ENCODE measurements around the gene ATP11A.
"Not testable (repeated sequence)": the region's sequence is repeated elsewhere in the genome, so short reads cannot be mapped to it uniquely, and the experiment has no call there.

Gene ATP11A

GRCh38 chr13:112693831-112694497 lies 4.1 kb downstream of the ATP11A start:
- DNase-seq: no peak

- DNase-seq: no peak
Observed at GRCh38 chr13:112695121-112695520, 5.3 kb downstream of the ATP11A start.

- no peak for DNase-seq
Observed at GRCh38 chr13:112696001-112696868, 6.4 kb downstream of the ATP11A start.

DNA sequence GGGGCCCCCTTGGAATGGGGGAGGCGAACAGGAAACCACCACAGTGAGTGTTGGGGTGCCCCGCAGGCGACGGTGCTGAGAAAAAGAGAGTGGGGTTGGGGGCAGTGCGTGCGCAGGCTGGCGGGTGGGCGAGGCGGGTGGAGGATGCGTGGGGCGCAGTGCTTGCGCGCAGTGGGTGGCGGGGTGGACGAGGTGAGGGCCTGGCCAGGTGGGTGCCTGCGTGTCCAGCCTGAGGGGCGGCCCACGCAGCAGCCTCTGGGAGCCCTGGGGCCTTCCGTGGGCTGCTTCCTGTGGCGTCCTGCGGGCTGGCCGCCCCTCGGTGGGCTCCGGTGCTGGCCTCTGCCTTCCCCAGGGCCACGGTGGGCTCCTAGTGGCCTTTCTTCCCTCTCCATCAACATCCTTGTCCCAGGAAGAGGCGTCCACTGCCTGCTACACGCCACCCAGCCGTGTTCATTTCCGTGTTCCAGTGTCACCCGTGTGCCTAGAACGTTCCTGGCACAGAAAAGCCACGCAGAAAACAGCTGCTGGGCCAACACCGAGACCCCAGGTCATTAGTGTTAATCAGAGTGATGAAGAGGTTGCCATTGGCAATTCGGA lies 7.1 kb downstream of the ATP11A start:
- no peak for DNase-seq

GRCh38 chr13:112697756-112698655 lies 8.2 kb downstream of the ATP11A start:
- DNase-seq: no peak

GRCh38 chr13:112699322-112699918 lies 9.6 kb downstream of the ATP11A start:
- no peak for DNase-seq

DNA sequence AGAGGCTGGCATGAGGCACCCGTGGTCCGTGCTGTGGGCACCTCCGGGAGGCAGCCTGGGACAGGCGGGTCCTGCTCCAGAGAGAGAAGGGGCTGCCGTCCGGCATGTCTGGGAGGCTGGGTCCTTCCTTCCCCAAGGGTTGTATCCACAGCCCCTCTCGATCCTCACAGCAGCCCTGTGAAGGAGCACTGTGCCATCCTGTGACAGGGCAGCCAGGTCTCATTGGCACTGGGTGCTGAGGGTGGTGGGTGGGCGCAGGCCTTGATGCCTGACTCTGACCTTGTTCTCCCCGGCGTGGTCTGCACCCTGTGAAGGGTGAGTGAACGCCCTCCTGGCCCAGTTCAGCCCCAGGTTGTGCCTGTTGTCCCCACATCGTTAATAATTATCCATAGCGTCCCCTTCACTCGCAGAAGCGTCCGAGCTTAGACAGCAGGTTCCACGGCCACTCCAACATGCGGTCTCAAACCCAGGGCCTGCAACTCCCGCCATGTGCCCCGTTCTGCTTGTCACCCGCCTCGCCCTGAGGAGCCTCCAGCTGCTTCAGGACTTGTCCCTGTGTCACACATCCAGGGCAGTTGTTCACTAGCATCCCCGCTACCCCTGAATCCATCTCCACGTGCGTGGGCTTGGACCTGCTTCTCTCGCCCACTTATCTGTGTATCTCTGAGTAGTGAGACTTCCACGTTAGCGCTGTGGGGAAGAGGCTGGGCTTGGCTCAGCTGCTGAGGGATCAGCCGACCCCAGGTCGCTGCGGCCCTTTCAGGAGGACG lies 10.6 kb downstream of the ATP11A start:
- DNase-seq: no peak

- no peak for DNase-seq
Observed at GRCh38 chr13:112702341-112702985, 12.6 kb downstream of the ATP11A start.

DNA sequence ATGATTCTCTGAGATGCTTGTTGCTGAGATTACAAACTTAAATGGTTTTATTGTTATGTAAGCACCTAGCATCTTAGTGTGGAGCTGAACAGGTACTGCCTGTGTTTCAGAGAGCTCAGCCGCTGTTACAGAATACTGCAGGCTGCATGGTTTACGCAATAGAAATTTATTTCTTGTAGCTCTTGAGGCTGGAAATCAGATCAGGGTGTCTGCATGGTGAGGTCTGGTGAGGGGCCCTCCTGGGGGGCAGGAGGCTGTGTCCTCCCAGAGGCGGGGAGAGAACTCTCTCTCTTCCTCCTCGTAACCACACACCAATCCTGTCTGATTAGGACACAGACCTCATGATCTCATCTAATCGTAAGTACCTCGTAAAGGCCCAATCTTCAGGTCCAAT lies 13.1 kb downstream of the ATP11A start:
- no peak for DNase-seq

DNA sequence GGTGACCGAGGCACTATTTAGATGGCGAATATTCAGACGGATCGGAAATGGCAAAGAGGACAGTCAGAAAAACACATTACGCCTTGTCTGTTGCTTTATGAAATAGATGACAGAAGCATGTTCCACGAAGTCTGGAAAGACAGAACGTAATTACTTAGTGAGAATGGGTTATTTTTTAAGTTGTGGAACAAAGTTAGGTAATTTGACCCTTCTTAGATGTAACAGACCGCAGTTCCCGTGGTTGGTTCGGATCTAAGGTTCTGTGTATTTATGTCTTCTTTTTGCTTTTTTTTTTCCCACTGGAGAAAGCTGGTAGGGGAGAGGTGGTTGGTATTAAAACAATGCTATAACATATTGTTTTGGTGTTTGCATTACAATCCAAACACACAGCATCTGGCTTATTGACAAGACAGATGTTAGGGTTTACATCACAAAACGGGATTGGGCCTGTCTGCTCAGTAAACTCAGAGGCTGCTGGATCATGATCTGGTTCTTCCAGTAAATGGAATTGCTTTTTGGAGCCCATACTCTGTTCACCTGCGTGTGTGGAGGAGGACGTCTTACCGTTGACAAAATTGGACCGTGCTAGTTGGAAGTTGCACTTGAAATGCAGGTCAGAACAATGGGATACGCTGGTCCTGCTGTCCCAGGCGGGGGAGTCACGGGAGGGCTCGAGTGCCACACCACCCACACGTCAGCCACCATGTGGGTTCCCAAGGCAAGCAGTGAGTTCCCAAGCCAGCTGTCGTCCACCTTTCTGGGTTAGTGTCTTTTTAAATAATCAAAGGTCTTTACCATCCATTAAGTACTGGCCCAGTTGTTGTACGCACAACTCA lies 13.8 kb downstream of the ATP11A start:
- DNase-seq: no peak

GRCh38 chr13:112704308-112705145 lies 14.7 kb downstream of the ATP11A start:
- DNase-seq: no peak

- DNase-seq: no peak
Observed at GRCh38 chr13:112705286-112705685, 15.4 kb downstream of the ATP11A start.

- DNase-seq: no peak
Observed at GRCh38 chr13:112706171-112706570, 16.3 kb downstream of the ATP11A start.

DNA sequence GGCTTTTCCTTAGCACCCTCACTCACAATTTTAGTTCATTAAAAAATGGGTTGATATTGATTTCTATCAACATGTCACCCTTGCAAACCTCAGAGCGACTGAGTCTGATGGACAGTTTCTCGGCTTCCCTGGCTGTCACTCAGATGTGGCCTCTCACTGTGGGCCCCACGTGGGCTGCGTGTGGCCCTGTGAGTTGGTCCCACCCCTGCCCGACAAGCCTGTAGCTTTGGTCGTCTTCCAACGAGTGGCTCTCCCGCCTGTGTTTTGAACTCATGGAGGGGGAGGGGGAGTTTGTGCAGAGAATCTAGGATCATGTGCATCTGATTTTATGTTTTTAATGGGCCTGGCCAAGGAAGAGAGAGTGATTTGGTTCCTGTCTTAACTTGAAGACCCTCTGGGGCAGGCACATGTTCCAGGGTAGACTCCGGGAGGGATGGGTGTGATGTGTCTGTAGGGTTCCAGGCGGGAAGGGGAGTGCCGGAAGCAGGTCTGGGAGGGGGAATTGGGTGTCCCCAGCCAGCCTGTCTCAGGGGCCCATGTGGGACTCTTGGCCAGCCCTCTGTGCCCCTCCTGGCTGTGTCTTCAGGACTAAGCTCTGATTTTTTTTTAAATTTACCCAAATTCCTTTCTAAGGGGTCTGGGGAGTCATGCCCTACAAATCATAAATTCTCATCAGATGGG lies 18.9 kb downstream of the ATP11A start:
- no peak for DNase-seq

- not testable (repeated sequence) for DNase-seq
Observed at GRCh38 chr13:112709316-112709715, 19.5 kb downstream of the ATP11A start.

DNA sequence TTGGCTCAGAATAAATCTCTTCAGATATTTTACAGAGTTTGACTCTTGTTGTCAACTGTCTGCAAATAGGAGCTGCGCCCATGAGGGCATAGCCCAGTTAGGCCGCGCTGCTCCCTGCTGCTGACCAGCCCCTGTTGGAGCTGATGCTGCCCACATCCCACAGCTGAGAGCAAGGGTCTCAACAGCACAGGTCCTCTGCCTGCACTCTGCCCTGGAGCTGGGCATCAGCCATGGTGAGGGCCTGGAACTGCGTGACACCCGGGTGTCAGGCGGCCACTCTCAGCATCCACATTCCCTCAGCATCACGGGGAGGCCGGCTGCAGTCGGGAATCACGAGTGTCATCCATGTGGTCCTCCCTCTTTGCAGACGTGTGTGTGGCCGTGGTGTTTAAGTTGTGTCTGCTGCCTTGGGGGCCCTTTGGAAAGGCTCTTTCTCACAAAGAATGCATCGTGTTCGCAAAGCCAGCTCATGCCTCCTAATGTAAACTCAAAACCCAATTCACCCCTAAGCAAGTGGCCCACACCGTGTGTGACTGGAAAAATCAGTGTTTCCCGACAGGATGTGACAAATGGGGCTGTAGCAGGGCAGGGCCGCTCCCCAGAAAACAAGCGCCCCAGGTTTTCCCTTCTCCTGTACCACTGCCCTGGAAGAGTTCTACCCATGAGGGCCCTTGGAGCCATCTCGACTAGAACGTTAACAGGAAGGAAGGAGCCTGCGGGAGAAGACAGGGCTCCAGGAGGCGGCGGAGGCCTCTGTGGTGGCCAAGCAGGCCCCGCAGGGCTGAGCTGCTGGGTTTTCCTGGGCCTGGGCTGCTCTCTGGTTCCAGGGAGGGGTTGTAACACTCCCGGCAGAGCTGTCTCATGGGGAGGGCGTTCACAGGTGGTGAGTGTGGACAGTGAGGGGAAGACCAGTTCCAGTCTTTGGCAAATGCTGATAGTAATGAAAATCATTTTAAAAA lies 20.3 kb downstream of the ATP11A start:
- DNase-seq: no peak

DNA sequence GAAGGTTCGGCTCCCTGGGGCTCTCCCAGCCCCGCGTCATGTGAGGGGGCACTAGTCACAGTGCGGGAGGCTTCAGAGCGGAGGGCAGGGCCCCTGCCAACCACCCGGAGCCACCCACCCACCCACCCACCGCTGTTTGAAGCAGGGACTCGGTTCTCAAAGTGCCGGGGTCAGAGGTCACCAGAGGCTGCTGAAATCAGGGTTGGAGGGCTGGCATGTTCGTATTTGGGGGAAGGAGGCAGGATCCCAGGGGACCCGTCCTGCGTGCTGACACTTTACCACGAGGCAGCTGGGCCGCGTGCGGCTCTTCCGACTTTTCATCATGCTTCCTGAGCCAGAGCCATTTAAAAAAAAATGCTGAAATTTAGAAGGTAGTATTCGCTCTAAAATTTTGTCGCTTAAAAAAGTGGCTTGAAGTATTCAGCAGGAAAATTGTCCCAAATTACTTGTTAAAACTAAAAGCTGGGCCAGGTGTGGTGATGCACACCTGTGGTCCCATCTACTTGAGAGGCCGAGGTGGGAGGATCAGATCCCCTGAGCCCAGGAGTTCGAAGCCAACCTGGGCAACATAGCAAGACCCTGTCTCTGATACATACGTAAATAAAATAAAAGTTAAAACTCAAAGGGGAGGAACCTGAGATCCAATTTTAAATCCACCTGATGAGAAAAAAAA lies 21.2 kb downstream of the ATP11A start:
- DNase-seq: no peak

Data from activated CD8-positive, alpha-beta memory T cell treated with anti-CD3 and anti-CD28 coated beads, Interleukin-2, amount 50 U/mL, for 4 hours (primary cell).